ENCODE measurements around the gene HNRNPCL1.
"Not testable (repeated sequence)": the region's sequence is repeated elsewhere in the genome, so short reads cannot be mapped to it uniquely, and the experiment has no call there.

HNRNPCL1 gene

GRCh38 chr1:12848620-12849019, at the start of gene HNRNPCL1:
Gene HNRNPCL1, minus strand, starts transcription at chr1:12848720. Its CDS starts 431 bp downstream, at chr1:12848289.
- not testable (repeated sequence) for DNase-seq (ENCODE audit: low read depth in 2 of 2)

- not testable (repeated sequence) for DNase-seq (ENCODE audit: low read depth in 2 of 2)
These were observed 49.6 kb upstream of the HNRNPCL1 start, which contains the start of gene PRAMEF10 for GRCh38 chr1:12898170-12898569. Gene PRAMEF10, minus strand, starts transcription at chr1:12898270. Its CDS starts 2,423 bp downstream, at chr1:12895847.

GRCh38 chr1:12886101-12886500, 37.6 kb upstream of the HNRNPCL1 start, which contains the start of gene PRAMEF4:
Gene PRAMEF4, minus strand, starts transcription at chr1:12886201. Its CDS starts 2,807 bp downstream, at chr1:12883394.
- not testable (repeated sequence) for DNase-seq (ENCODE audit: low read depth in 2 of 2)

- not testable (repeated sequence) for DNase-seq (ENCODE audit: low read depth in 2 of 2)
These were observed 29.9 kb upstream of the HNRNPCL1 start for GRCh38 chr1:12878453-12878852.

- DNase-seq (ENCODE audit: low read depth in 2 of 2), result not testable (repeated sequence)
These were observed 14.8 kb upstream of the HNRNPCL1 start for GRCh38 chr1:12863131-12863880.

- DNase-seq (ENCODE audit: low read depth in 2 of 2), result not testable (repeated sequence)
These were observed 8.3 kb upstream of the HNRNPCL1 start, which contains the start of gene PRAMEF2 for GRCh38 chr1:12856786-12857185. Gene PRAMEF2, plus strand, starts transcription at chr1:12857086. Its CDS starts 1,924 bp downstream, at chr1:12859010.

GRCh38 chr1:12851779-12852178, 3.3 kb upstream of the HNRNPCL1 start:
- no peak for DNase-seq (ENCODE audit: low read depth in 2 of 2)

GRCh38 chr1:12833251-12833650, 15.3 kb downstream of the HNRNPCL1 start:
- DNase-seq (ENCODE audit: low read depth in 2 of 2), result not testable (repeated sequence)

GRCh38 chr1:12831310-12831709, 17.2 kb downstream of the HNRNPCL1 start, which contains the start of gene PRAMEF11:
Gene PRAMEF11, minus strand, starts transcription at chr1:12831410. Its CDS starts 2,621 bp downstream, at chr1:12828789.
- DNase-seq (ENCODE audit: low read depth in 2 of 2), result not testable (repeated sequence)

- not testable (repeated sequence) for DNase-seq (ENCODE audit: low read depth in 2 of 2)
These were observed 29.5 kb downstream of the HNRNPCL1 start for GRCh38 chr1:12819061-12819460.

- DNase-seq (ENCODE audit: low read depth in 2 of 2), result no peak
These were observed 37.1 kb downstream of the HNRNPCL1 start for GRCh38 chr1:12811409-12811784.

GRCh38 chr1:12810691-12811408, 37.7 kb downstream of the HNRNPCL1 start:
- DNase-seq (ENCODE audit: low read depth in 2 of 2), result no peak

- DNase-seq (ENCODE audit: low read depth in 2 of 2), result no peak
These were observed 38.6 kb downstream of the HNRNPCL1 start for GRCh38 chr1:12809933-12810332.

- no peak for DNase-seq (ENCODE audit: low read depth in 2 of 2)
These were observed 48.8 kb downstream of the HNRNPCL1 start for GRCh38 chr1:12799730-12800129.

- DNase-seq (ENCODE audit: low read depth in 2 of 2), result no peak
These were observed 49.6 kb downstream of the HNRNPCL1 start for GRCh38 chr1:12798911-12799310.

All from stimulated activated CD4-positive, alpha-beta T cell treated with anti-CD3 and anti-CD28 coated beads, Interleukin-4, amount 100 ng/mL, for 48 hours (primary cell).